Liver (tissue), 3 donors: ENCODE results near the gene F2R.

Source experiments
- EGR1 ChIP-seq, 2 donors: IDR thresholded peaks; 2 replicates each; pipeline ENCODE4 v1.6.1; 2016 to 2018; ENCODE audit warnings: antibody characterized with exemption in 2 of 2, low read depth in 2 of 2
- SP1 ChIP-seq: IDR thresholded peaks from 2 replicates; pipeline ENCODE4 v1.6.1; 2018; ENCODE audit warnings: antibody characterized with exemption, mild to moderate bottlenecking
- TF ChIP-seq, protein P1 (sequence below): fragments of 150-350 bp; IDR thresholded peaks from 2 replicates; pipeline ENCODE4 v1.5.1; 2017; ENCODE audit warnings: improper control_type of control experiment, low read depth, low read length; ENCODE audit not compliant: missing input control
- donor health status: healthy.
- donor health status: healthy.

DNA sequence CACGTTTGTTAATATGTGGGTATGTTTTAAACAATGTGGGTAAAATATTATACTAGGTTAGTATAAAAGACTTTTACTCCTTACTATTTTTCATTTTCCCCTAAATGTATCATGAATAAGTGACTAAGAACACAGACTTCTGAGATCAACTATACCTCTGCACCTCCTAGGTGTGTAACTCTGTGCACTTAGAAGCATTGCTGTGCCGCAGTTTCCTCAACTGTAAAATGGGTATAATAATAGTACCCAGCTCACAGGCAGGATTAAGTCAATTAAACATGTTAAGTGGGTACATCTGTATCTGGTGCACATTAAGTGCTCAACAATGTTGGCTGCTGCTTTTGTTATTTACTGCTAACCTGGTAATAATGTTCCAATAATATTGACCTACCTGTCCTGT is 21.6 kb upstream of the F2R start:
- no peak for TF ChIP-seq EGR1 (IDR thresholded peaks at IDR 0.05; ENCODE audit: low read depth in 2 of 2)
- TF ChIP-seq, protein P1, sequence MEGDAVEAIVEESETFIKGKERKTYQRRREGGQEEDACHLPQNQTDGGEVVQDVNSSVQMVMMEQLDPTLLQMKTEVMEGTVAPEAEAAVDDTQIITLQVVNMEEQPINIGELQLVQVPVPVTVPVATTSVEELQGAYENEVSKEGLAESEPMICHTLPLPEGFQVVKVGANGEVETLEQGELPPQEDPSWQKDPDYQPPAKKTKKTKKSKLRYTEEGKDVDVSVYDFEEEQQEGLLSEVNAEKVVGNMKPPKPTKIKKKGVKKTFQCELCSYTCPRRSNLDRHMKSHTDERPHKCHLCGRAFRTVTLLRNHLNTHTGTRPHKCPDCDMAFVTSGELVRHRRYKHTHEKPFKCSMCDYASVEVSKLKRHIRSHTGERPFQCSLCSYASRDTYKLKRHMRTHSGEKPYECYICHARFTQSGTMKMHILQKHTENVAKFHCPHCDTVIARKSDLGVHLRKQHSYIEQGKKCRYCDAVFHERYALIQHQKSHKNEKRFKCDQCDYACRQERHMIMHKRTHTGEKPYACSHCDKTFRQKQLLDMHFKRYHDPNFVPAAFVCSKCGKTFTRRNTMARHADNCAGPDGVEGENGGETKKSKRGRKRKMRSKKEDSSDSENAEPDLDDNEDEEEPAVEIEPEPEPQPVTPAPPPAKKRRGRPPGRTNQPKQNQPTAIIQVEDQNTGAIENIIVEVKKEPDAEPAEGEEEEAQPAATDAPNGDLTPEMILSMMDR, result no peak
- TF ChIP-seq SP1, result no peak
